GM23338 (cell line): ENCODE results near the gene IL1A.

Experiments used
- CTCF ChIP-seq, 2 experiments: fragments of 200-600 bp in 1 of 2; sonication (generic) in 1 of 2; conservative IDR thresholded peaks; 2 replicates each; pipeline versions ENCODE4 v1.5.1 to v1.6.1; 2016 to 2017; ENCODE audit warnings: antibody characterized with exemption in 2 of 2, low read depth in 2 of 2, mild to moderate bottlenecking in 2 of 2, moderate library complexity in 1 of 2
- EZH2 ChIP-seq: fragments of 200-600 bp; sonication (generic); IDR thresholded peaks from one replicate; pipeline ENCODE4 v1.8.0; 2017; ENCODE audit warnings: antibody characterized with exemption, mild to moderate bottlenecking, low read depth; ENCODE audit not compliant: unreplicated experiment
- NANOG ChIP-seq: IDR thresholded peaks from 2 replicates; pipeline ENCODE4 v1.6.1; 2016; ENCODE audit warnings: antibody characterized with exemption, borderline replicate concordance

GRCh38 chr2:112800881-112801583, 16.7 kb upstream of the IL1A start:
- no peak for TF ChIP-seq CTCF (conservative IDR thresholded peaks at IDR 0.05; ENCODE audit: low read depth in 2 of 2)
- TF ChIP-seq EZH2 = no peak
- no peak for TF ChIP-seq NANOG
